A549 (cell line): ENCODE results near the gene MCU. TPM values are rescaled to one million over a fixed set of nuclear protein-coding genes. Genes with fewer than 3 reads are reported as not detected.
A peak's percentile ranks its signal among the peaks of the same experiment; 100 is the strongest.

Experiments used
- ATAC-seq, 2 experiments: fragments of 200-7000 bp in 1 of 2; fragments of >200 bp in 1 of 2; cut with Nextera tagmentation in 1 of 2; cut with Tn5 transposase in 1 of 2; 3 replicates each; pipeline versions ENCODE4 v1.8.0 to v1.9.1; 2018 to 2020; ENCODE audit warnings: mild to moderate bottlenecking in 1 of 2, moderate library complexity in 1 of 2
- CTCF ChIA-PET: fragments of 300-600 bp; sonication (Branson Sonifier 250); formaldehyde crosslinking; extraction: SDS; loops from one replicate; lab custom pipeline; 2021; ENCODE audit warnings: antibody characterized with exemption, inconsistent platforms; lab: Yijun Ruan, JAX
- POLR2A ChIA-PET: fragments of 350-600 bp; formaldehyde crosslinking; extraction: SDS; loops from one replicate; lab custom pipeline; 2021; ENCODE audit warnings: antibody characterized with exemption, inconsistent platforms; lab: Yijun Ruan, JAX
- DNase-seq, 2 experiments: peaks; one replicate each; pipeline versions ENCODE4 v3.0.0 to v3.0.0-alpha.2; 2011 to 2016; ENCODE audit warnings: low read depth in 1 of 2, low spot score in 1 of 2
- FAIRE-seq: peaks from 2 replicates; lab custom pipeline; 2011; peaks lifted over from hg19 to GRCh38; lab: Jason Lieb, UNC
- H3K27ac ChIP-seq, 2 experiments: fragments of >200 bp; sonication (Bioruptor Twin); formaldehyde crosslinking; 3 replicates each; pipeline ENCODE4 v1.5.1; 2016 to 2017
- H3K4me1 ChIP-seq: fragments of >200 bp; sonication (Bioruptor Twin); formaldehyde crosslinking; 3 replicates; pipeline ENCODE4 v1.6.1; 2016
- H3K4me2 ChIP-seq: fragments of >200 bp; sonication (Bioruptor Twin); formaldehyde crosslinking; 3 replicates; pipeline ENCODE4 v1.6.1; 2016
- H3K4me3 ChIP-seq: fragments of >200 bp; sonication (Bioruptor Twin); formaldehyde crosslinking; 3 replicates; pipeline ENCODE4 v1.5.1; 2016
- H3K9me3 ChIP-seq: fragments of >200 bp; sonication (Bioruptor Twin); formaldehyde crosslinking; 3 replicates; pipeline ENCODE4 v1.6.1; 2016
- CBX2 ChIP-seq: fragments of 200-600 bp; sonication (generic); IDR thresholded peaks from 2 replicates; pipeline ENCODE4 v1.6.1; 2016; ENCODE audit warnings: low read depth, mild to moderate bottlenecking, borderline replicate concordance
- CBX8 ChIP-seq: fragments of 200-600 bp; sonication (generic); IDR thresholded peaks from 2 replicates; pipeline ENCODE4 v1.6.1; 2016
- CEBPB ChIP-seq, 2 experiments: fragments of >200 bp in 1 of 2; sonication (Bioruptor Twin) in 1 of 2; formaldehyde crosslinking in 1 of 2; IDR thresholded peaks; 2 replicates each; pipeline ENCODE4 v1.6.1; 2012 to 2016
- E2F6 ChIP-seq: IDR thresholded peaks from 2 replicates; pipeline ENCODE4 v1.6.1; 2012; ENCODE audit warnings: low read depth, borderline replicate concordance
- EHMT2 ChIP-seq: fragments of 200-600 bp; sonication (generic); IDR thresholded peaks from 2 replicates; pipeline ENCODE4 v1.6.1; 2016; ENCODE audit warnings: antibody characterized with exemption, low read depth, mild to moderate bottlenecking, moderate library complexity
- ELK1 ChIP-seq: fragments of 150-350 bp; IDR thresholded peaks from 2 replicates; pipeline ENCODE4 v1.6.1; 2014; ENCODE audit warnings: low read depth, mild to moderate bottlenecking, low read length
- ESRRA ChIP-seq: fragments of 150-350 bp; IDR thresholded peaks from 2 replicates; pipeline ENCODE4 v1.6.1; 2014; ENCODE audit warnings: mild to moderate bottlenecking, low read length, borderline replicate concordance
- GATA3 ChIP-seq: IDR thresholded peaks from 2 replicates; pipeline ENCODE4 v1.6.1; 2012; ENCODE audit warnings: borderline replicate concordance
- HEYL ChIP-seq: fragments of 250-450 bp; sonication (Bioruptor Pico); IDR thresholded peaks from 2 replicates; pipeline ENCODE4 v1.8.0; 2021; ENCODE audit warnings: mild to moderate bottlenecking, moderate library complexity
- HMGXB4 ChIP-seq: fragments of 250-450 bp; sonication (Bioruptor Pico); IDR thresholded peaks from 2 replicates; pipeline ENCODE4 v1.5.0; 2021; ENCODE audit warnings: mild to moderate bottlenecking, moderate library complexity, borderline replicate concordance
- HOXA7 ChIP-seq: fragments of 250-450 bp; sonication (Bioruptor Pico); IDR thresholded peaks from 2 replicates; pipeline ENCODE4 v1.5.0; 2020; ENCODE audit warnings: mild to moderate bottlenecking, moderate library complexity
- HOXB5 ChIP-seq: fragments of 250-450 bp; sonication (Bioruptor Pico); IDR thresholded peaks from 2 replicates; pipeline ENCODE4 v1.5.0; 2020; ENCODE audit warnings: mild to moderate bottlenecking, moderate library complexity
- MAZ ChIP-seq: fragments of 150-350 bp; IDR thresholded peaks from 2 replicates; pipeline ENCODE4 v1.6.1; 2014; ENCODE audit warnings: antibody characterized with exemption, low read depth, low read length, borderline replicate concordance
- POLR2A ChIP-seq: IDR thresholded peaks from 2 replicates; pipeline ENCODE4 v1.6.1; 2012; ENCODE audit warnings: mild to moderate bottlenecking, low read length
- POLR2AphosphoS2 ChIP-seq: conservative IDR thresholded peaks from 2 replicates; pipeline ENCODE4 v1.6.1; 2012; ENCODE audit warnings: low read length, improper control_type of control experiment, inconsistent platforms
- RARB ChIP-seq: fragments of 250-450 bp; sonication (Bioruptor Pico); IDR thresholded peaks from 2 replicates; pipeline ENCODE4 v1.8.0; 2021; ENCODE audit warnings: mild to moderate bottlenecking, moderate library complexity
- RFX5 ChIP-seq: fragments of 450-650 bp; IDR thresholded peaks from 2 replicates; pipeline ENCODE4 v1.7.1; 2014; ENCODE audit warnings: antibody characterized with exemption, mild to moderate bottlenecking, moderate library complexity
- SMC3 ChIP-seq: fragments of >200 bp; sonication (Bioruptor Twin); formaldehyde crosslinking; IDR thresholded peaks from 3 replicates; pipeline ENCODE4 v1.6.1; 2018; ENCODE audit warnings: inconsistent platforms
- SREBF2 ChIP-seq: fragments of 450-650 bp; IDR thresholded peaks from 2 replicates; pipeline ENCODE4 v1.6.1; 2014; ENCODE audit warnings: mild to moderate bottlenecking, moderate library complexity
- TFCP2L1 ChIP-seq: fragments of 250-450 bp; sonication (Bioruptor Pico); IDR thresholded peaks from 2 replicates; pipeline ENCODE4 v1.5.0; 2021; ENCODE audit warnings: mild to moderate bottlenecking
- USF2 ChIP-seq: fragments of 450-650 bp; IDR thresholded peaks from 2 replicates; pipeline ENCODE4 v1.6.1; 2014; ENCODE audit warnings: antibody characterized with exemption
- ZFP36 ChIP-seq: fragments of 450-650 bp; IDR thresholded peaks from 2 replicates; pipeline ENCODE4 v1.6.1; 2014; ENCODE audit warnings: borderline replicate concordance; ENCODE audit not compliant: partially characterized antibody
- ZNF302 ChIP-seq: fragments of 250-450 bp; sonication (Bioruptor Pico); IDR thresholded peaks from 2 replicates; pipeline ENCODE4 v1.9.0; 2021; ENCODE audit warnings: inconsistent platforms, mild to moderate bottlenecking, moderate library complexity
- ZSCAN20 ChIP-seq: fragments of 250-450 bp; sonication (Bioruptor Pico); IDR thresholded peaks from 2 replicates; pipeline ENCODE4 v1.8.0; 2022; ENCODE audit warnings: mild to moderate bottlenecking, moderate library complexity
- WGBS: methylation state at CpG from one replicate; pipeline ENCODE4 v1.1.6; 2017; ENCODE audit errors: missing lambda C conversion rate; 5-methylcytosine and 5-hydroxymethylcytosine counted together
- polyA plus RNA-seq, 4 experiments: library from polyadenylated mRNA; depleted of rRNA in 3 of 4; stranded (reverse); fragments of >200 nt; fragmentation: RNase III in 1 of 4; extraction: RNeasy Plus Mini Kit Qiagen cat#74134 plus additional on column Dnase treatment in 1 of 4; gene quantifications; 2 replicates in 3 of 4; 3 replicates in 1 of 4; pipeline ENCODE4 v1.2.3, GENCODE V29; 2011 to 2017

MCU gene
- polyA plus RNA-seq, 2 of the 4 experiments (the other 2 are of a cell fraction): 44.0 to 221 TPM

- WGBS: 50% methylated on average over 2 of the region's 2 CpGs
- Histone ChIP-seq H3K4me1 (peaks cover 45% of the 10 kb centered on the region), H3K9me3 (no peaks in the 10 kb centered on the region), H3K27ac (0 out of 6 replicates have a peak overlapping the region, but pooled peaks of 1 of the 2 experiments have one; percentile 10), H3K4me2 (no peak overlapping the region), H3K4me3 (no peak overlapping the region)
- ChIA-PET CTCF (interaction anchor here (1.3 kb wide), 1 partner anchor 122 kb away, joined by 3 read pairs; no protein-coding TSS in a partner anchor), POLR2A (interaction anchor here (0.5 to 0.7 kb wide), 4 partner anchors 30 to 150 kb away, joined by 3 to 6 read pairs (median 4); partner anchors contain the start of gene MICU1)
- FAIRE-seq: no peak
- ATAC-seq: no peak
- DNase-seq: no peak
- no peak for TF ChIP-seq HOXB5 (CRISPR knock-in tag)
- no peak for TF ChIP-seq GATA3
Observed at GRCh38 chr10:72712136-72712535, 20.2 kb downstream of the MCU start.

GRCh38 chr10:72719941-72720592 is 28.1 kb downstream of the MCU start:
- Histone ChIP-seq H3K27ac (no peak overlapping the region), H3K4me2 (no peak overlapping the region), H3K4me1 (peaks cover 29% of the 10 kb centered on the region; the same call in 2 of the 3 replicates), H3K9me3 (no peaks in the 10 kb centered on the region), H3K4me3 (no peak overlapping the region)
- ATAC-seq (peak in 1 of 2 experiments; percentile 31; a peak in 2 of 6 replicates), FAIRE-seq (no peak), DNase-seq (no peak)
- CTCF ChIA-PET: interaction anchor here (0.5 to 2.2 kb wide), 6 partner anchors 25 to 148 kb away, joined by 3 to 8 read pairs (median 3); no protein-coding TSS in a partner anchor
- TF ChIP-seq SMC3: no peak
- TF ChIP-seq POLR2AphosphoS2: no peak
- no peak for TF ChIP-seq CBX2
- no peak for TF ChIP-seq MAZ
- TF ChIP-seq ESRRA: no peak
- TF ChIP-seq TFCP2L1: no peak
- TF ChIP-seq EHMT2: no peak
- no peak for TF ChIP-seq RFX5
- TF ChIP-seq HEYL (CRISPR knock-in tag): no peak
- no peak for TF ChIP-seq ZFP36
- WGBS: 91% methylated on average over 2 of the region's 2 CpGs
- POLR2A ChIA-PET: no interaction called here

GRCh38 chr10:72720814-72721660 is 29.1 kb downstream of the MCU start:
- peak; percentile 7 for FAIRE-seq
- 93% methylated on average over 4 of the region's 4 CpGs for WGBS
- TF ChIP-seq ZFP36: no peak
- no peak for TF ChIP-seq USF2
- no peak for TF ChIP-seq CEBPB (IDR thresholded peaks at IDR 0.05)
- TF ChIP-seq ELK1: no peak
- TF ChIP-seq RARB (CRISPR knock-in tag): no peak
- TF ChIP-seq POLR2A: no peak
- no peak for TF ChIP-seq HOXA7
- no peak for TF ChIP-seq ZSCAN20
- TF ChIP-seq CBX8: no peak
- no peak for TF ChIP-seq ZNF302 (CRISPR knock-in tag)
- TF ChIP-seq SREBF2: no peak
- no peak for TF ChIP-seq E2F6
- no peak for TF ChIP-seq EHMT2
- TF ChIP-seq HMGXB4: no peak
- TF ChIP-seq SMC3: no peak
- Histone ChIP-seq H3K4me2 (no peak overlapping the region), H3K4me1 (peaks cover 25% of the 10 kb centered on the region; the same call in 2 of the 3 replicates), H3K27ac (no peak overlapping the region), H3K9me3 (no peaks in the 10 kb centered on the region), H3K4me3 (no peak overlapping the region)
- ChIA-PET POLR2A (no interaction called here), CTCF (interaction anchor here (0.5 to 2.2 kb wide), 6 partner anchors 26 to 149 kb away, joined by 3 to 8 read pairs (median 3); no protein-coding TSS in a partner anchor)
- 0 out of 6 replicates have a peak, but pooled peaks of 1 of the 2 experiments have one; percentile 19 for ATAC-seq
- no peak for DNase-seq
